Heart right ventricle (tissue), 16 donors: ENCODE results near the gene ADRB1. TPM values are rescaled to one million over a fixed set of nuclear protein-coding genes. Genes with fewer than 3 reads are reported as not detected.

ENCODE experiments used
- ATAC-seq, 8 donors: fragments of 200-7000 bp; cut with Tn5 transposase; one replicate each; pipeline ENCODE4 v1.9.1; 2020; ENCODE audit warnings: mild to moderate bottlenecking in 8 of 8, moderate library complexity in 8 of 8, moderate number of reproducible peaks in 1 of 8
- DNase-seq, 2 donors: peaks; one replicate each; pipeline ENCODE4 v3.0.0-alpha.2; 2020
- H3K27ac ChIP-seq, 10 donors: fragments of 200-600 bp; sonication (generic) in 2 of 10; one replicate each; pipeline versions ENCODE4 v1.5.0 to v1.8.0; 2020 to 2022; ENCODE audit warnings: mild to moderate bottlenecking in 3 of 10
- H3K27me3 ChIP-seq, 7 donors: fragments of 200-600 bp; one replicate each; pipeline ENCODE4 v1.8.0; 2021 to 2022; ENCODE audit warnings: mild to moderate bottlenecking in 2 of 7
- H3K36me3 ChIP-seq, 9 donors: fragments of 200-600 bp; sonication (generic) in 1 of 9; one replicate each; pipeline versions ENCODE4 v1.5.0 to v1.8.0; 2020 to 2022; ENCODE audit warnings: mild to moderate bottlenecking in 2 of 9
- H3K4me1 ChIP-seq, 9 donors: fragments of 200-600 bp; sonication (generic) in 1 of 9; one replicate each; pipeline versions ENCODE4 v1.5.0 to v1.8.0; 2020 to 2022; ENCODE audit warnings: mild to moderate bottlenecking in 4 of 9
- H3K4me3 ChIP-seq, 10 donors: fragments of 200-600 bp; sonication (generic) in 2 of 10; one replicate each; pipeline versions ENCODE4 v1.5.0 to v1.8.0; 2020 to 2022; ENCODE audit warnings: mild to moderate bottlenecking in 7 of 10, moderate library complexity in 2 of 10
- H3K9me3 ChIP-seq, 11 donors: fragments of 200-600 bp in 10 of 11; sonication (generic) in 2 of 11; one replicate each; pipeline versions ENCODE4 v1.5.0 to v1.8.0; 2013 to 2022; ENCODE audit warnings: mild to moderate bottlenecking in 2 of 11, control low read depth in 1 of 11, moderate library complexity in 1 of 11
- WGBS, 2 donors: extraction: QIAGEN DNeasy Blood & Tissue Kit; methylation state at CpG; one replicate each; pipeline ENCODE4 v1.1.7; 2013; ENCODE audit warnings: inconsistent platforms in 1 of 2; 5-methylcytosine and 5-hydroxymethylcytosine counted together
- intact Hi-C, 10 donors: fragments of 100-400 bp; cut with DNase I; formaldehyde crosslinking; loops; one replicate each; pipeline versions ENCODE4 v1.11.1 to v1.14.2; 2022
- polyA plus RNA-seq, 2 donors: library from polyadenylated mRNA; stranded (reverse); fragments of 200-250 nt; gene quantifications; one replicate each; pipeline ENCODE4 v1.2.3, GENCODE V29; 2013
- total RNA-seq, 10 donors: library from RNA; stranded (reverse); fragmentation: NEBNext Ultra II Directional in 3 of 10; extraction: Animal tissue kit (Norgen Biotek cat#: 25700) in 3 of 10; gene quantifications; one replicate each; pipeline versions ENCODE4 v1.2.1 to v1.2.4, GENCODE V29; 2021 to 2023
- TF ChIP-seq, protein P1 (sequence below), 9 donors: fragments of 200-600 bp; sonication (generic) in 2 of 9; IDR thresholded peaks; one replicate each; pipeline versions ENCODE4 v1.5.0 to v1.8.0; 2021 to 2022; ENCODE audit warnings: antibody characterized with exemption in 9 of 9, mild to moderate bottlenecking in 5 of 9, moderate library complexity in 1 of 9
- donor health status: Arrhythmogenic right ventricular cardiomyopathy.
- donor health status: ischemic (EF 13 %, LVEDD 7.1; RV severe dilation, severe dysfunction).
- donor health status: healthy with polysubstance abuse.
- donor health status: DM: no; HTN: yes; CAD: no.
- donor health status: DM: no; HTN: no; CAD: no.
- donor health status: ischemic (EF 25% LVEDD 6.9; RV normal size, moderate dysfunction).
- donor health status: ischemic (EF 25% LVEDD 5.7; RV mildly dilated, moderate dysfunction).
- donor health status: healthy.
- donor health status: DM: yes; HTN: yes; CAD: no.
- donor health status: Ischemic cardiomyopathy.
- donor health status: ischemic (EF 35%, LVEDD 5.7; RV mildly dilated, moderate dysfunction).
- donor health status: nonischemic (EF 11% LVEDD 7.7; RV severe dilation, severe dysfunction).
- donor health status: DM: yes; HTN: yes; CAD: no.
- donor health status: PGD.
- donor health status: ischemic (EF 29% LVEDD 5.4; RV normal size, mild dysfunction).
- donor health status: nonischemic (EF 23%, LVEDD 6.1; RV moderate dilation, normal function).

The ADRB1 gene
- total and polyA plus RNA-seq, 12 donors = 4.7 to 98.7 (median 36.0) TPM

DNA sequence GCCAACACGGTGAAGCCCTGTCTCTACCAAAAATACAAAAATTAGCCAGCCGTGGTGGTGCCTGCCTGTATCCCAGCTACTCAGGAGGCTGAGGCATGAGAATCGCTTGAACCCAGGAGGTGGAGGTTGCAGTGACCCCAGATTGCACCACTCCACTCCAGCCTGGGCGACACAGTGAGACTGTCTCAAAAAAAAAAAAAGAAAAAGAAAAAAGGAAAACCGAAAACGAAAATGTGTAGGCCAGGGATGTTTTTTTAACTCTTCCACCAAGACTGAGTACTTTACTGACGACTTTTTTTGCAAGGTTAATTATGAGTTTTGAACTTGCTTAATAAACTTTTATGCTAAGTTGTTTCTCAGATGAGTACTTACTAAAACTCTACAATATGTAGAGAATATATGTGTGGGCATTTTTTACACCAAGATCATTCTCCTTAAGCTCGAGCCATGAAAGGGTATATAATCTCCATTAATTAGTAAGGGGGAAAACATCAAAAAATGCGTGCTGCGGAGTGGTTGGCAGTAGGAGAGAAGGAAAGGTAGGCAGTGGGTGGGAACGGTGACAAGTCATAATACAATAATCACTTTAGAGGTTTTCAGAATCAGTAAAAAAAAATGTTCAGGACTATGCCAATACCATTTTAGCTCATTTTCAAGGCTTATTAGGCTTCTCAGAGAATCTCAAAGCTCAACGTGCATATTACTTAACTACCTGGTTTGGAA, 8.6 kb upstream of the ADRB1 start:
- H3K36me3 ChIP-seq = no peaks in the 10 kb centered on the region
- WGBS, 2 donors = 87 to 94% methylated on average over 12 of the region's 12 CpGs
- intact Hi-C loops = no loop called here
- DNase-seq = no peak
- H3K4me1 ChIP-seq = peaks cover 0 to 9% (median 0%) of the 10 kb centered on the region in 9 donors
- no peaks in the 10 kb centered on the region for H3K9me3 ChIP-seq
- peaks cover 0 to 11% (median 0%) of the 10 kb centered on the region in 7 donors for H3K27me3 ChIP-seq
- TF ChIP-seq, protein P1, sequence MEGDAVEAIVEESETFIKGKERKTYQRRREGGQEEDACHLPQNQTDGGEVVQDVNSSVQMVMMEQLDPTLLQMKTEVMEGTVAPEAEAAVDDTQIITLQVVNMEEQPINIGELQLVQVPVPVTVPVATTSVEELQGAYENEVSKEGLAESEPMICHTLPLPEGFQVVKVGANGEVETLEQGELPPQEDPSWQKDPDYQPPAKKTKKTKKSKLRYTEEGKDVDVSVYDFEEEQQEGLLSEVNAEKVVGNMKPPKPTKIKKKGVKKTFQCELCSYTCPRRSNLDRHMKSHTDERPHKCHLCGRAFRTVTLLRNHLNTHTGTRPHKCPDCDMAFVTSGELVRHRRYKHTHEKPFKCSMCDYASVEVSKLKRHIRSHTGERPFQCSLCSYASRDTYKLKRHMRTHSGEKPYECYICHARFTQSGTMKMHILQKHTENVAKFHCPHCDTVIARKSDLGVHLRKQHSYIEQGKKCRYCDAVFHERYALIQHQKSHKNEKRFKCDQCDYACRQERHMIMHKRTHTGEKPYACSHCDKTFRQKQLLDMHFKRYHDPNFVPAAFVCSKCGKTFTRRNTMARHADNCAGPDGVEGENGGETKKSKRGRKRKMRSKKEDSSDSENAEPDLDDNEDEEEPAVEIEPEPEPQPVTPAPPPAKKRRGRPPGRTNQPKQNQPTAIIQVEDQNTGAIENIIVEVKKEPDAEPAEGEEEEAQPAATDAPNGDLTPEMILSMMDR (IDR thresholded peaks at IDR 0.05) = no peak
- ATAC-seq = no peak
- no peak overlapping the region for H3K27ac ChIP-seq
- H3K4me3 ChIP-seq = no peak overlapping the region

DNA sequence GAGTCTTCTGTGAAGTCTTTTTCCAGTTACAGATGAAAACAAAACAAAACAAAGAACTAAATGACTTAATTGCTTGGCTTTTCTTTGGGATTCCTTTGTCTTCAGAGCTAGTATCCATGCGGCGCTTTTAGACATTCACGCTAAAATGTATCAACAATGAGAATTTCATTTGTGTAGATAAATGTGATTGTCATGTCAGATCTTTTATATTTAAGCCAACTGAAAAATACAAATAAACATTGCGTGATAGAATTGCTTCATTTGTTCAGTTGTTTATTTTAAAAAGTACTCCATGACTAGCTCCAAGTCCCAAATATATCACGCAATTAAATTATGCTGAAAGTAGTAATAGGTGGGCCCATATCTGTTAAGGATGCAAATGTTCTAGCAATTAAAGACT, 7.9 kb upstream of the ADRB1 start:
- intact Hi-C loops = no loop called here

DNA sequence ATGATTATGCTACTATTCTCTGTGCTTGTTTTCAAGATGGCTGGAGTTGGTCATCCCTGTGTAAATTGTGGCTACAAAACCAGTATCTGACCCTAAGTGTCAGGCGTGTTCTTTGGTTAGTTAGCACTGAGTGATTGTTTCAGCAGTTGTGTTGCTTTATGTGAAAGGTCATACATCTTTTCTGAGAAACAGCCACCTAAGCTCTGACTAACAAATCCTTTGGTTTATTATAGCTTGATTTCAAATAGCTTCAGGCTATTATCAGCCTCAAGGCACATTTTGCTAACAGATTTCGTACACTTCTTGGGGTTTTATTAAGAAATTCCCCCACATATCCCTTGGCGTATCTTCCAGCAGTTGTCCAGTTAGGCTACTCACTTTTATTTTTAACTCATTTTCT, 4.8 kb upstream of the ADRB1 start:
- intact Hi-C loops = no loop called here
- 79 to 84% methylated on average over 3 of the region's 3 CpGs for WGBS, 2 donors
- H3K27ac ChIP-seq = no peak overlapping the region
- no peak overlapping the region for H3K4me3 ChIP-seq
- peaks cover 0 to 48% (median 4%) of the 10 kb centered on the region in 7 donors for H3K27me3 ChIP-seq
- H3K4me1 ChIP-seq = peaks cover 0 to 13% (median 4%) of the 10 kb centered on the region in 9 donors
- H3K36me3 ChIP-seq = no peaks in the 10 kb centered on the region
- TF ChIP-seq, protein P1 (IDR thresholded peaks at IDR 0.05) = no peak
- no peaks in the 10 kb centered on the region for H3K9me3 ChIP-seq
- ATAC-seq (no peak), DNase-seq (no peak)

More for the DNA sequence above, 7.9 kb upstream of the ADRB1 start:
- WGBS, 2 donors = 95 to 97% methylated on average over 5 of the region's 5 CpGs
- DNase-seq = no peak
- peaks cover 0 to 18% (median 0%) of the 10 kb centered on the region in 7 donors for H3K27me3 ChIP-seq
- H3K36me3 ChIP-seq = no peaks in the 10 kb centered on the region
- H3K4me1 ChIP-seq = peaks cover 0 to 9% (median 3%) of the 10 kb centered on the region in 9 donors
- H3K9me3 ChIP-seq = no peaks in the 10 kb centered on the region
- no peak overlapping the region for H3K4me3 ChIP-seq
- no peak overlapping the region for H3K27ac ChIP-seq
- TF ChIP-seq, protein P1 (IDR thresholded peaks at IDR 0.05) = no peak
- no peak for ATAC-seq

DNA sequence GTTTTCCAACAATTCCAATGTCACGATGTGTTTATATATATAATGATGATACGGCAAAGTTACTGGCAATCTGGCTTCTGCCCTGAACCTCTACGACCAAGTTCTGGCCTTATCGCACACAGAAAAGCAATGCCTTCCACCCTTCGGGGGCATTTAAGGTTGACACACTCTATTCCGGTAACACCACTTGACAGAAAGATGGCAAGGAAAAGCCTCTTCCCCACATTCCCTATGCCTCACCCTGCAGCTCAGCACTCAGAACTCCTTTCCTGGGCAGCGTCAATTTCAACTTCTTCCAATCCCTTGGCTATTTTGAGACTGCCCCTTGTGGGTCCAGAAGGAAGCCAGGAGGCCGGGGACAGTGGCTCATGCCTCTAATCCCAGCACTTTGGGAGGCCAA, 2.5 kb upstream of the ADRB1 start:
- H3K4me1 ChIP-seq = peaks cover 0 to 19% (median 4%) of the 10 kb centered on the region in 9 donors
- H3K9me3 ChIP-seq = no peaks in the 10 kb centered on the region
- WGBS, 2 donors = 43 to 62% methylated on average over 8 of the region's 8 CpGs
- DNase-seq = peak; percentile 19 to 42
- TF ChIP-seq, protein P1 (IDR thresholded peaks at IDR 0.05) = no peak
- H3K4me3 ChIP-seq = no peak overlapping the region
- intact Hi-C loops = loop anchor here in 8 of 10 donors (5.0 to 10.0 kb wide), 10 partner anchors 56 to 186 kb away; partner anchors contain the start of genes DCLRE1A (in 3 of the 8) and NHLRC2 (in 3 of the 8)
- no peaks in the 10 kb centered on the region for H3K36me3 ChIP-seq
- H3K27ac ChIP-seq = peak overlapping the region in 9 of 10 donors; percentile 62 to 92 (median 89)
- peak in 7 of 8 donors; percentile 2 to 66 (median 51) for ATAC-seq
- H3K27me3 ChIP-seq = peaks cover 0 to 66% (median 10%) of the 10 kb centered on the region in 7 donors
